Astrocyte of the cerebellum (primary cell): ENCODE data around the gene PALLD.

Source experiments
- DNase-seq: peaks from one replicate; pipeline ENCODE4 v3.0.0-alpha.2; 2011; ENCODE audit warnings: low read depth
- H3K4me3 ChIP-seq: 2 replicates; pipeline ENCODE4 v1.5.1; 2011; ENCODE audit warnings: mild to moderate bottlenecking, low read depth, low read length, moderate library complexity
- CTCF ChIP-seq: IDR thresholded peaks from 2 replicates; pipeline ENCODE4 v1.5.1; 2012; ENCODE audit warnings: low read length, low read depth, moderate library complexity, mild to moderate bottlenecking; ENCODE audit errors: missing control alignments
- in situ Hi-C: cut with HindIII; loops from 2 replicates; pipeline ENCODE4 v1.10.0; 2017; ENCODE audit warnings: low sequenced_read_pairs

Gene PALLD

GRCh38 chr4:168612450-168613135 is 115.7 kb downstream of the PALLD start:
- in situ Hi-C loops, result no loop called here
- TF ChIP-seq CTCF, result no peak
- no peak overlapping the region for H3K4me3 ChIP-seq
- no peak for DNase-seq

DNA sequence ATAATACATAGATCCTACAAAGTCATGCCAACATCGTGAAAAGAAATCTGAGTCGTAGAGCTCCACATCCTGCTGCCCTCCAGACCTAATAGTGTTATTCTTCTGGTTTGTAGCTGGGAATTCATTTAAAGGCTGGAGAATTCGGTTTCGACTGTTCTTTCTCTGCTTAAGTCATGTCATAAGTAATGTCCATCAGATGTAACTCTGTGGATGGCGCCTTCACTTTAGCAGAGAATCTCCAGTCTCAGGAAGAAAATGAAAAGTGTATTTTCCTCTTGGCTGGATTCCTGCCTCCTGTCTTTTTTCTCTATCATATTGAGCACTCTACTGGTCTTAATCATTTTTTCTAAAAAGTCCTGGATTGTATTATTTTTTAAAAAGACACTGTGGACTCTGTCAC is 117.0 kb downstream of the PALLD start:
- DNase-seq, result no peak
- no peak for TF ChIP-seq CTCF
- no peak overlapping the region for H3K4me3 ChIP-seq
- in situ Hi-C loops, result no loop called here

- no peak overlapping the region for H3K4me3 ChIP-seq
- in situ Hi-C loops, result no loop called here
- no peak for TF ChIP-seq CTCF
- peak; percentile 72 for DNase-seq
Observed at GRCh38 chr4:168614281-168615057, 117.6 kb downstream of the PALLD start.

DNA sequence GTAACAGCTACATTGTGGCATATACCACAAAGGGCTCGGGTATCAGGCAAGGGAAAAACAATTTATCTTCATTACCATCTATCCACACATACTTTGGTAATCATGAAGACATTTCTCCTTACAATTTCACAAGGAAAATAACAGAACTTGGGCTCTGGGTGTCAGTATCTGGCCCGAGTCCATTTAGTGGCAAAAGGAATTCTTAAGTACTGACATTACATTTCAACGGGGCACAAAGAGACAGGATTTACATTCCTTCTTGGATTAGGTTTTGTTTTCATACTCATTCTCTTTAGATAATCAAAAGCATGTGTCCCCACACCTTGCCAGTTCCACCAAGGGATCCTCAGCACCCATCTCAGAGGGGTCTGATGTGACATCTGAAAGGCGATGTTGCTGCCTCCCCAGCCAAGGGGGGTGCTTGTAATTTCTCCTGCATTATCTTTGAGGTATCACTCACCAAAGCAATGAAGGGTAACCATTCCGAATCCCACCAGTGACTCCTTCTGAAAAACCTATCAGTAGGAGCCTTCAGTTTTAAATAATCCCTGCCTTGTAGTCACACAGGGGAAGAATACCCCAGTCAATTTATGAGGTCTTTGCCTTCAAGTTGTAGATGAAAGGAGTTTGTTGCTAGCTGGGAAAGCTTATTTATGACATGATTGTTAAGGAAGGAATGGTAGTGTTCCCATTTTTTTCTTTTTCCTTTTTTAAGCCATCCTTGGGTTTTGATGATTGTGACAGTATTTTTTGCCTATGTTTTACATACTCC is 118.6 kb downstream of the PALLD start:
- no peak overlapping the region for H3K4me3 ChIP-seq
- in situ Hi-C loops, result no loop called here
- no peak for TF ChIP-seq CTCF
- peak; percentile 79 for DNase-seq

DNA sequence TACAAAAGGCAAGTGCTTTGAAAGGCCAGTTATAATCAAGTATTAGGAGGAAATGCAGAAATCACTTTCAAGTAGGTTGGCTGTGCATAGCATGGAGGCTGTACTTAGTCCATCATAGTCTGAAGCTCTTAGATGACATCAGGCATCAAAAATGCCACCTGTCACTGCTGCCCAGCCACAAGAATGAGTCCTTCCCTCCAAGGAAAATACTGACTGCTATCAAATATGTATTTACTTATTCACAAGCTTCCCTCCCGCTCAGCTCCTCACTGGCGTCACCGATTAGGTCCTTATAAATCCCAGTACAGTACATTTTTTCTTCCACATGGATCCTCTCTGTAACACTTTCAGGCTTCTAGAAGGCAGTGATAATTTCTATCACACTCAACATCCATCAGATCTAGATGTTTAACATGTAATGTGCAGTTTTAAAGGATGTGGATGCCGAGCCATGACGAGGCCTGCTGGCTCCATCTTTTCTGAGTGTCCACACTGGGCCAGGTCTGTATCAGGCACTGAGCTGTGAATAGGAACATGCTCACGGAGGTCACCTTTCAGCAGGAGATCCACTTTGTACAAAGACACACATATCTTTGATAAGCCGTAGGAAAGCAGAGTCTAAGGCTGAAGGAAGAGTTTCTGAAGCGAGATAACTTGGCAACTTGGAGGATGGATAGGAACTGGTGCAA is 121.9 kb downstream of the PALLD start:
- in situ Hi-C loops, result no loop called here
- DNase-seq, result peak; percentile 76
- TF ChIP-seq CTCF, result no peak
- H3K4me3 ChIP-seq, result no peak overlapping the region

DNA sequence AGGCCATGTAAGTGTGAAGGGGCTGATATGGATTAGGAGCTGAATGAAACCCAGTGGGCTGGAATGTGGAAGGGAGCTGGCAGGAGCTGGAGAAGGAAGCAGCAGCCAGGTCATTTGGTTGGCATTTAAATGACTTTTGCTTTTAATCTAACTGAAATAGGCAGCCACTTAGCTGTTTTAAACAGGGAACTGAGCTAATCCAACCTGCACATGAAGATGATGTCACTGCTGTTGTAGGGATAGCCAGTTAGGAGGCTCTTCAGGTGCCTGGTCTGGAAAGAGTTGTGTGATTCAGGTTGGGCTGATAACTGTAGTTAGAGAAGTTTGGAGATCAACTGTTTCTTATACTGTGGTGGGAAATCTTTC is 122.4 kb downstream of the PALLD start:
- in situ Hi-C loops, result no loop called here
- TF ChIP-seq CTCF, result no peak
- no peak overlapping the region for H3K4me3 ChIP-seq
- DNase-seq, result no peak
